ENCODE data around the gene ZNF22. TPM values are rescaled to one million over a fixed set of nuclear protein-coding genes. Genes with fewer than 3 reads are reported as not detected.

The ZNF22 gene
- total RNA-seq, 1 experiment from 2014 or later: 13.5 TPM

GRCh38 chr10:44958196-44958897, 42.4 kb upstream of the ZNF22 start:
- no peak overlapping the region for H2AFZ ChIP-seq (ENCODE audit: low read depth, low read length, poor library complexity, severe bottlenecking)
- peaks cover 3 to 17% of the 10 kb centered on the region in 2 experiments; a peak in 3 of 4 replicates for H3K4me1 ChIP-seq (ENCODE audit: control insufficient read depth in 1 of 2, insufficient read depth in 2 of 2, low read length in 2 of 2)
- POLR2A ChIA-PET: no interaction called here
- CTCF ChIA-PET: interaction anchor here (1.7 kb wide), 1 partner anchor 26 kb away, joined by 4 read pairs; no protein-coding TSS in a partner anchor
- intact Hi-C loops (cut with micrococcal nuclease): no loop called here
- H3K4me2 ChIP-seq (ENCODE audit: low read length): peak overlapping the region; percentile 98
- H3K4me3 ChIP-seq (replicated peaks in 1 of 2; ENCODE audit: low read depth in 1 of 2, low read length in 2 of 2): peak overlapping the region; percentile 75 to 92
- H3K9ac ChIP-seq (ENCODE audit: low read length): peak overlapping the region; percentile 79
- H3K9me3 ChIP-seq (ENCODE audit: control insufficient read depth in 1 of 2, insufficient read depth in 1 of 2, low read depth in 1 of 2, low read length in 2 of 2): no peaks in the 10 kb centered on the region
- no TSS peak for BruUV-seq (replicated peaks)
- H3K27me3 ChIP-seq (ENCODE audit: insufficient read depth, low read length): no peaks in the 10 kb centered on the region
- TF ChIP-seq EZH2 (IDR thresholded peaks at IDR 0.05) (no peak), POLR2A (IDR thresholded peaks at IDR 0.05; ENCODE audit: borderline replicate concordance, extremely low read depth, insufficient read depth, insufficient read length) (no peak), SP1 (IDR thresholded peaks at IDR 0.05; ENCODE audit: low read depth) (no peak), CEBPB (IDR thresholded peaks at IDR 0.05; ENCODE audit: low read depth) (no peak), TCF7L2 (IDR thresholded peaks at IDR 0.05; ENCODE audit: borderline replicate concordance, extremely low read depth, insufficient read depth, insufficient read length) (no peak), EZH2phosphoT487 (IDR thresholded peaks at IDR 0.05; ENCODE audit: borderline replicate concordance) (no peak), MAX (IDR thresholded peaks at IDR 0.05) (no peak), RAD21 (IDR thresholded peaks at IDR 0.05; ENCODE audit: low read depth) (no peak), SRF (IDR thresholded peaks at IDR 0.05; ENCODE audit: low read depth) (no peak), CTCF (IDR thresholded peaks at IDR 0.05 in 2 of 3, conservative IDR thresholded peaks at IDR 0.05 in 1 of 3; ENCODE audit: borderline replicate concordance in 1 of 3, insufficient read depth in 1 of 3, low read depth in 2 of 3, low read length in 2 of 3) (no peak), ATF3 (IDR thresholded peaks at IDR 0.05) (no peak), ZNF274 (IDR thresholded peaks at IDR 0.05; ENCODE audit: low read depth, low read length) (no peak), POLR2AphosphoS5 (IDR thresholded peaks at IDR 0.05; ENCODE audit: low read depth, low read length) (no peak), ELF1 (IDR thresholded peaks at IDR 0.05; ENCODE audit: borderline replicate concordance, low read depth) (no peak)
- DNase-seq (ENCODE audit: low read depth, low spot score): no peak
- ATAC-seq: no peak
- no peaks in the 10 kb centered on the region for H3K79me2 ChIP-seq (ENCODE audit: insufficient read depth, low read length)
- RAD21 ChIA-PET (ENCODE audit: low non-redundant PET in 1 of 2, low total read pairs in 2 of 2, uncharacterized antibody in 2 of 2, unreplicated experiment in 2 of 2): no interaction called here
- no peaks in the 10 kb centered on the region for H4K20me1 ChIP-seq (ENCODE audit: insufficient read depth)
- no peaks in the 10 kb centered on the region for H3K9me2 ChIP-seq (ENCODE audit: insufficient read depth)
- no peak overlapping the region for H3K27ac ChIP-seq (ENCODE audit: low read depth, low read length)
- no peaks in the 10 kb centered on the region for H3K36me3 ChIP-seq (ENCODE audit: control insufficient read depth in 1 of 2, insufficient read depth in 2 of 2, low read length in 2 of 2)
